ENCODE results near the gene MMP20. TPM values are rescaled to one million over a fixed set of nuclear protein-coding genes. Genes with fewer than 3 reads are reported as not detected.

MMP20 gene
- polyA plus RNA-seq, 1 of the 3 experiments (the other 2 are of a cell fraction): not detected

GRCh38 chr11:102610200-102610599, 14.9 kb downstream of the MMP20 start:
- Histone ChIP-seq H3K79me2 (ENCODE audit: insufficient read depth) (no peaks in the 10 kb centered on the region), H2AFZ (ENCODE audit: low read depth) (no peak overlapping the region), H3K9me2 (no peaks in the 10 kb centered on the region), H4K20me1 (ENCODE audit: insufficient read depth) (no peaks in the 10 kb centered on the region), H3K36me3 (replicated peaks in 1 of 2; ENCODE audit: control insufficient read depth in 1 of 2, insufficient read depth in 2 of 2, low read length in 1 of 2) (no peaks in the 10 kb centered on the region), H3K4me1 (ENCODE audit: control insufficient read depth in 1 of 2, insufficient read depth in 2 of 2, low read depth in 1 of 2, low read length in 1 of 2) (no peaks in the 10 kb centered on the region), H3K4me2 (no peak overlapping the region), H3F3A (replicated peaks; ENCODE audit: insufficient read depth) (peaks cover 6% of the 10 kb centered on the region), H3K9me3 (no peaks in the 10 kb centered on the region), H3K4me3 (ENCODE audit: low read depth in 2 of 2, low read length in 1 of 2) (no peak overlapping the region), H3K27ac (ENCODE audit: low read depth in 2 of 2, low read length in 1 of 2) (no peak overlapping the region), H3K9ac (no peak overlapping the region), H3K27me3 (ENCODE audit: insufficient read depth) (no peaks in the 10 kb centered on the region)
- TF ChIP-seq SMC3 (IDR thresholded peaks at IDR 0.05; ENCODE audit: low read depth, low read length): no peak
- TF ChIP-seq FOXJ3 (CRISPR knock-in tag; IDR thresholded peaks at IDR 0.05): no peak
- TF ChIP-seq, protein P1, sequence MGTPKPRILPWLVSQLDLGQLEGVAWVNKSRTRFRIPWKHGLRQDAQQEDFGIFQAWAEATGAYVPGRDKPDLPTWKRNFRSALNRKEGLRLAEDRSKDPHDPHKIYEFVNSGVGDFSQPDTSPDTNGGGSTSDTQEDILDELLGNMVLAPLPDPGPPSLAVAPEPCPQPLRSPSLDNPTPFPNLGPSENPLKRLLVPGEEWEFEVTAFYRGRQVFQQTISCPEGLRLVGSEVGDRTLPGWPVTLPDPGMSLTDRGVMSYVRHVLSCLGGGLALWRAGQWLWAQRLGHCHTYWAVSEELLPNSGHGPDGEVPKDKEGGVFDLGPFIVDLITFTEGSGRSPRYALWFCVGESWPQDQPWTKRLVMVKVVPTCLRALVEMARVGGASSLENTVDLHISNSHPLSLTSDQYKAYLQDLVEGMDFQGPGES (IDR thresholded peaks at IDR 0.05; ENCODE audit: low read depth, low read length): no peak
- POLR2A ChIA-PET: no interaction called here
- CTCF ChIA-PET: interaction anchor here (0.7 kb wide), 1 partner anchor 19 kb away, joined by 3 read pairs; no protein-coding TSS in a partner anchor
- 52% methylated on average over 7 of the region's 7 CpGs for WGBS (ENCODE audit: low lambda C conversion rate)
- no peak for DNase-seq

GRCh38 chr11:102608699-102609098, 16.4 kb downstream of the MMP20 start:
- Histone ChIP-seq H2AFZ (ENCODE audit: low read depth) (no peak overlapping the region), H3K4me2 (no peak overlapping the region), H3K9ac (no peak overlapping the region), H3K36me3 (replicated peaks in 1 of 2; ENCODE audit: control insufficient read depth in 1 of 2, insufficient read depth in 2 of 2, low read length in 1 of 2) (no peaks in the 10 kb centered on the region), H3K27me3 (ENCODE audit: insufficient read depth) (no peaks in the 10 kb centered on the region), H3F3A (replicated peaks; ENCODE audit: insufficient read depth) (no peaks in the 10 kb centered on the region), H4K20me1 (ENCODE audit: insufficient read depth) (no peaks in the 10 kb centered on the region), H3K79me2 (ENCODE audit: insufficient read depth) (no peaks in the 10 kb centered on the region), H3K4me3 (ENCODE audit: low read depth in 2 of 2, low read length in 1 of 2) (no peak overlapping the region), H3K9me3 (no peaks in the 10 kb centered on the region), H3K4me1 (ENCODE audit: control insufficient read depth in 1 of 2, insufficient read depth in 2 of 2, low read depth in 1 of 2, low read length in 1 of 2) (no peaks in the 10 kb centered on the region), H3K9me2 (no peaks in the 10 kb centered on the region), H3K27ac (ENCODE audit: low read depth in 2 of 2, low read length in 1 of 2) (no peak overlapping the region)
- WGBS (ENCODE audit: low lambda C conversion rate): 5% methylated on average over 3 of the region's 3 CpGs
- ChIA-PET POLR2A (no interaction called here), CTCF (no interaction called here)
- no peak for DNase-seq
- TF ChIP-seq RXRA (IDR thresholded peaks at IDR 0.05; ENCODE audit: borderline replicate concordance, low read depth) (no peak), FOSL2 (IDR thresholded peaks at IDR 0.05; ENCODE audit: borderline replicate concordance, low read depth) (peak; percentile 45; the same call in 1 of the 2 replicates), NFIC (IDR thresholded peaks at IDR 0.05; ENCODE audit: borderline replicate concordance) (peak; percentile 42; the same call in 1 of the 2 replicates), SIN3A (IDR thresholded peaks at IDR 0.05; ENCODE audit: borderline replicate concordance, low read depth, low read length) (no peak), POLR2AphosphoS5 (IDR thresholded peaks at IDR 0.05; ENCODE audit: low read depth, low read length) (no peak), JUND (IDR thresholded peaks at IDR 0.05) (peak; percentile 34; the same call in 1 of the 2 replicates), MXI1 (IDR thresholded peaks at IDR 0.05; ENCODE audit: low read depth, low read length) (no peak), FOXM1 (IDR thresholded peaks at IDR 0.05; ENCODE audit: low read depth) (no peak), TCF12 (IDR thresholded peaks at IDR 0.05) (no peak)
- TF ChIP-seq, protein P2, sequence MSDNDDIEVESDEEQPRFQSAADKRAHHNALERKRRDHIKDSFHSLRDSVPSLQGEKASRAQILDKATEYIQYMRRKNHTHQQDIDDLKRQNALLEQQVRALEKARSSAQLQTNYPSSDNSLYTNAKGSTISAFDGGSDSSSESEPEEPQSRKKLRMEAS (IDR thresholded peaks at IDR 0.05; ENCODE audit: low read depth): no peak
- TF ChIP-seq, protein P1 (IDR thresholded peaks at IDR 0.05; ENCODE audit: low read depth, low read length): no peak

Data from SK-N-SH (cell line).